HG02840 (cell line): ENCODE measurements around the gene LMO7.

Experiments
- ATAC-seq: cut with Tn5 transposase; IDR thresholded peaks from one replicate; pipeline ENCODE4 v1.9.1; 2021; ENCODE audit warnings: mild to moderate bottlenecking, moderate library complexity, moderate number of reproducible peaks; ENCODE audit not compliant: unreplicated experiment, low FRiP score

The LMO7 gene

GRCh38 chr13:75830842-75831241 lies 194.7 kb downstream of the LMO7 start:
- no peak for ATAC-seq

- ATAC-seq: no peak
Measured at GRCh38 chr13:75831389-75831788, 195.3 kb downstream of the LMO7 start.

GRCh38 chr13:75832812-75833211 lies 196.7 kb downstream of the LMO7 start:
- ATAC-seq: no peak

DNA sequence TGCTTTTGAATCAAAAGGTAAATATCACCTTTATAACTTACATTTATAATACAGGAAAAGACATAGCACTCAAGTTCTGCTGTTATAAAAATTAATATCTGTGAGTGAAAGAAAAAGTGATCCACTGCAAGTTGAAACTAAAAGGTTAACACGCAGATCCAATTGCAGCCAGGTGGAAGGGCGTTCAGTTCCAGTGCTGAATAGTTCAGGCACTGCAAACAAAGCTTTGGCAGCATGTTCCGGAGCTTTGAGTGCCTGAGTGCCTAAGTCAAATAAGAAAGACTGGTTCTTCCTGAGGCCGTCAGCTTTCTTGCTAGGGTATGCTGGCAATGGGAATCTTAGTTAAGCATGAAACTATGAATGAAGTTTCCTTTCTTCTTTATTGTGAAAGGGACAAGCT lies 200.3 kb downstream of the LMO7 start:
- no peak for ATAC-seq

- ATAC-seq: no peak
Measured at GRCh38 chr13:75838366-75839005, 202.4 kb downstream of the LMO7 start.

DNA sequence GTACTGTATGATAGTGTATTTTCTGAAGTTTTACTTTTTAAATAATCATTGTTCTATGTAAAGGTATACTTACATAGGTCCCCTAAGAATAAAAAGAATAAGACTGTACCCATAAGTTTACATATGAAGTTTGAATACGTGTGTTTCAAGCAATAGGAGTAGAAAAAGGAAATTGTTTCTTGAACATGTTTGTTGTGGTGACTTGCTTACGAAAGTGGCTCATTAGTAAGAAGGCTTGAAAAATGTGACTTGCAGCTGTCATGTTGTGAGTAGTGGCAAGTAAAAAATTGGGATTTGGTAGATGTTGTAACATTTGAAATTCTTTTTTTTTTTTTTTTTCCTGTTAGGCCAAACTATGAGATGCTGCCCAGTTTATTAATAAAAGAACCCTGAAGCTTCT lies 203.3 kb downstream of the LMO7 start:
- no peak for ATAC-seq

- ATAC-seq: no peak
Measured at GRCh38 chr13:75841905-75842304, 205.8 kb downstream of the LMO7 start.

DNA sequence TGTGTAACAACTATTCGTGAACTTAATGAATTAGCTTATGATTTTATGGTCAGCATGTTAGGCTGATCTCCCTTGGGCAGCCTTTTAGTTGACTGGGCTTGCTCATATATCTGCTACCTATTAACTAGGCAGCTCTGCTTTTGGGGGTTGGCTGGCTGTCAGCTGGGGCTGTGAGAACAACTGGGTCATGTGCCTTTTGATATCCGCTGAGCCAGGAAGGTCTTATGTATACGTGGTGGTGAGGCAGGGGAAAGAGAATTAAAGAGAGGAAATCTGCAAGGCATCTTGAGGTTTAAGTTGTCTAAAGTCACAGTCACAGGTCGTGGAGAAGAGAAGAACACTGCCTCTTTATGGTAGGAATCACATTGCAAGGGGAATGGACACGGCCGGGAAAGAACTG lies 206.9 kb downstream of the LMO7 start:
- ATAC-seq: no peak

GRCh38 chr13:75843991-75844390 lies 207.9 kb downstream of the LMO7 start:
- ATAC-seq: no peak

- no peak for ATAC-seq
Measured at GRCh38 chr13:75847588-75847987, 211.5 kb downstream of the LMO7 start.

- no peak for ATAC-seq
Measured at GRCh38 chr13:75850916-75851315, 214.8 kb downstream of the LMO7 start.

DNA sequence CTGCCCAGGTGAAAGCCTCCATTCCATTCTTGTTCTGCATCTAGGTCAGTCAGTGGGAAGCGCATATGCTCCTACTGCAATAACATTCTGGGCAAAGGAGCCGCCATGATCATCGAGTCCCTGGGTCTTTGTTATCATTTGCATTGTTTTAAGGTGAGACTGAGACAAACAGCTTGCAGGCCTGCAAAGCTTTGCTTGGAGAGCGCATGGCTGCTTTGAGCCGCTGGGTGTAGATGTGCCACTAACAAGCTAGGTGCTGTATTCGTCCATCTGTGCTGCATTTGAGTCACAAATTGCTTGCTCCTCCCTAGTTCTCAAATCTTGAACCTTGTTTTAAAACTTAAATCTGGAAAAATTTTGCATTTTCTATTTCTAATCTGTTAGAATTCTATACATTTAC lies 219.1 kb downstream of the LMO7 start:
- ATAC-seq: no peak

DNA sequence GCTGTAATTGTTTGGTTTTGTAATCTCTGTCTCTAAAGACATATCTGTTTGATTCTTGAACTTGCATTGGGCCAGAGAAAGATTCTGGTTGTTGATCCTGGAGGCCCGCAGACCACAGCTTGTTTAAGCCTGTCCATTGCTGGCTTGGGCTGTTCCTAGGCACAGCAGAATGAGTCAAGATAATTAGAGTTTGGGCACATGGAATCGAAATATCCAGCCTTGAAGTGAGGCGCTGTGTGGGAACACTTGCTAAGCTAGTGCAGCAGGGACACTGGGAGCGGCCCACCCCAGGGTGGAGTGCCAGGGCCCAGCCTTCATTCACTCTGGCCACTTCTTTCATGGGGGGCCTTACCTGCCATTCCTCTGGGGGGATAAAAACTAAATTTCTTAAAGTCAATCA lies 219.7 kb downstream of the LMO7 start:
- ATAC-seq: no peak

DNA sequence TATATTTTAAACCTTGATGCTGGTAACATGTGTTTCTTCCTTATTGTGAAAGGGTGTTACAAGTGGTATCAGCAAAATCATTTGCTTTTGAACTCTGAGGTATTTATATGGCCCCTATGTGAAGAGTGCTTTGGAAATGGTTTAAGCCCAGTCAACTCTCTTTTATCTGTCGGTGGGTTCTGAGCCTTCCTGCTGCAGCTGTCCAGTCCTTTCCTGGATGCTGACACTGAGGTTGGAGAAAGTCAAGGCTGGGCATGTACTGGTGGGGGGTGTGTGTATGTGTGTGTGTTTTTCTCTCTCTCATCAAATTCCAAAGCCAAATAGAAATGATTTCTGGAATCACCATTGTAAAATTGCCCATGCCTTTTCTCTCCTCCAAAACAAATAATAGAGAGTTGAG lies 221.2 kb downstream of the LMO7 start:
- no peak for ATAC-seq

- ATAC-seq: no peak
Measured at GRCh38 chr13:75860935-75861334, 224.8 kb downstream of the LMO7 start.

DNA sequence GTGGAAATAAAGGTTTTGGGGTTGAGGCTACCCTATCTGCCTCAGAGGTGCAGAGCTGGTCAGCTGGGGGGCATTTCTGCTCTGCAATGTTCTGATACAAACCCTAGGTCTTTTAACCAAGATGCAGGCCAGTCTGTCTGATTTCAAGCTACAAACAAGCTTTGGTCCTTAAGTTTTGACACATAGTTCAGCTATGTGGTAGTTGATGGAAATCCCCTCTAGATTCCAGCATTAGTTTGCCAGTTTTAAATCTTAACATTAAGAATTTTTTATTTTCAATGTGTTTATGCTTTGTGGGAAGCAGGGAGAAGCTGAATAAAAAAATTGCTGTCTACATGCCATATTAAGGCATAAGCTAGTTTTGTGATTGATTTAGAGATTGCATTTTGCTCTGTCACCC lies 225.7 kb downstream of the LMO7 start:
- ATAC-seq: no peak

GRCh38 chr13:75864718-75865117 lies 228.6 kb downstream of the LMO7 start:
- no peak for ATAC-seq

- no peak for ATAC-seq
Measured at GRCh38 chr13:75867379-75868117, 231.4 kb downstream of the LMO7 start.

DNA sequence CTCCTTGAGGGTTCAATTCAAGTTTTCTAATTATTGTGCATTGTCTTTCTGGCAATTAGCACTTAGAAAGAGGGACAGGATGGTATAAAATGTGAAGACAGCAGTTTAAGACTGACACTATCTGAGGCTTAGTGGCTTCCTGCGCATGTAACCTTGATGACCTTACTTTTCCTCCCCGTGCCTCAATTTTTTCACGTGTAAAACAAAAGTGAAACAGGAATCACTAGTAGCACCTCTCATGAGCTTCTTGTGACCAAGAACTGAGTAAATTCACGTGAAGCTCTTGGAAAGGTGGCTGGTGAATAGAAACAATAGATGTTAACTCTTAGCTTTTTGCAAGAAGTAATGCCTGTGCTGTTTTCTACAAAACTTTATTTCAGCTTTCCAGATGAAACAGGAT lies 233.9 kb downstream of the LMO7 start:
- no peak for ATAC-seq

DNA sequence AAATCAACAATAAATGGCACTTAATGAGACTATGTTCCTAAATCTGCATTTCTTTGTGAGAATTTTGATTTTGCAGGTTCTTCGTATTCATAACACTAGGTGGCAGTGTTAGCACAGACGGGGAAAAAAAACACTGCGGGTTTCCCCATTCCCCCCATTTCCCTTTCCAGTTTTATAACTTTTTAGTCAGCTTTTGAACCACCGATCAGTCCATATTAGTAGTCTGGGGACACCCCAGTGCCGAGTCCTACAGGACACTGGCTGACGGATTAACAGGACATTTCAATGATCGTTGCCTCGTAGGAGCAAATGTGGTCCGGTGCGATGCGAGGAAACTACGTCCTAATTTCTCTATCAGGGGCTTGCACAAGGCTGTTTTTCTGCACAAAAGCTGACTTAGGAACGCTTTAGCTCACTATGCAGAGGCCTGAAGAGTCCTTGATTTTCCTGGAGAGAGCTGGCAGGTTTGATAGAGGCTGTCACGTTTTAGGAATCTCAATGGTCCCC lies 234.3 kb downstream of the LMO7 start:
- no peak for ATAC-seq

- ATAC-seq: no peak
Measured at GRCh38 chr13:75871059-75871458, 234.9 kb downstream of the LMO7 start.

GRCh38 chr13:75872980-75873379 lies 236.8 kb downstream of the LMO7 start:
- no peak for ATAC-seq
